ENCODE results near the gene NIBAN1. TPM values are rescaled to one million over a fixed set of nuclear protein-coding genes. Genes with fewer than 3 reads are reported as not detected.

The NIBAN1 gene
- total and polyA plus RNA-seq, 9 of the 15 experiments (the other 6 are each of a cell fraction or from before 2014, with no cell fraction given) = 1.5 to 26.6 (median 16.2) TPM

DNA sequence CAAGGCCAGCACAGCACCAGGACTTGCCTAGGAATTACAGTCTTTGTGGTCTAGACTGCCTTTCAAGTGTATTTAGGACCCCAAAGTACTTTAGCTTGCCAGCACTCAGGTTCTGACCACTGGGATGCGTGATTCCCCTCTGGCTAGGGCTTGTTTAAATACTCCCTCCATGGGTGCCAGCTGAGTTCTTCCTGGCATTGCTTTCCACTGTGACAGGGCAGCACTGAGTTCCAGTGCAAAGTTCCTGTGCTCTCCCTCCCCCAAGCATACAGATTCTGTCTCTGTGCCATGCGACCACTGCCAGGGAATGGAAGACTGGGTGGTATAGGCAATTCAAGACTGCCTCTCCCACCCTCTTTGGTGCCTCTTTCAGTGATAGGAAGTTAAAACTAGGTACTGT, 45.9 kb downstream of the NIBAN1 start (continued):
- TF ChIP-seq, protein P1, sequence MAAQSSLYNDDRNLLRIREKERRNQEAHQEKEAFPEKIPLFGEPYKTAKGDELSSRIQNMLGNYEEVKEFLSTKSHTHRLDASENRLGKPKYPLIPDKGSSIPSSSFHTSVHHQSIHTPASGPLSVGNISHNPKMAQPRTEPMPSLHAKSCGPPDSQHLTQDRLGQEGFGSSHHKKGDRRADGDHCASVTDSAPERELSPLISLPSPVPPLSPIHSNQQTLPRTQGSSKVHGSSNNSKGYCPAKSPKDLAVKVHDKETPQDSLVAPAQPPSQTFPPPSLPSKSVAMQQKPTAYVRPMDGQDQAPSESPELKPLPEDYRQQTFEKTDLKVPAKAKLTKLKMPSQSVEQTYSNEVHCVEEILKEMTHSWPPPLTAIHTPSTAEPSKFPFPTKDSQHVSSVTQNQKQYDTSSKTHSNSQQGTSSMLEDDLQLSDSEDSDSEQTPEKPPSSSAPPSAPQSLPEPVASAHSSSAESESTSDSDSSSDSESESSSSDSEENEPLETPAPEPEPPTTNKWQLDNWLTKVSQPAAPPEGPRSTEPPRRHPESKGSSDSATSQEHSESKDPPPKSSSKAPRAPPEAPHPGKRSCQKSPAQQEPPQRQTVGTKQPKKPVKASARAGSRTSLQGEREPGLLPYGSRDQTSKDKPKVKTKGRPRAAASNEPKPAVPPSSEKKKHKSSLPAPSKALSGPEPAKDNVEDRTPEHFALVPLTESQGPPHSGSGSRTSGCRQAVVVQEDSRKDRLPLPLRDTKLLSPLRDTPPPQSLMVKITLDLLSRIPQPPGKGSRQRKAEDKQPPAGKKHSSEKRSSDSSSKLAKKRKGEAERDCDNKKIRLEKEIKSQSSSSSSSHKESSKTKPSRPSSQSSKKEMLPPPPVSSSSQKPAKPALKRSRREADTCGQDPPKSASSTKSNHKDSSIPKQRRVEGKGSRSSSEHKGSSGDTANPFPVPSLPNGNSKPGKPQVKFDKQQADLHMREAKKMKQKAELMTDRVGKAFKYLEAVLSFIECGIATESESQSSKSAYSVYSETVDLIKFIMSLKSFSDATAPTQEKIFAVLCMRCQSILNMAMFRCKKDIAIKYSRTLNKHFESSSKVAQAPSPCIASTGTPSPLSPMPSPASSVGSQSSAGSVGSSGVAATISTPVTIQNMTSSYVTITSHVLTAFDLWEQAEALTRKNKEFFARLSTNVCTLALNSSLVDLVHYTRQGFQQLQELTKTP (IDR thresholded peaks at IDR 0.05; ENCODE audit: low read depth in 1 of 2, partially characterized antibody in 2 of 2) = no peak
- no peak for TF ChIP-seq KAT8 (IDR thresholded peaks at IDR 0.05; ENCODE audit: low read depth)

Small RNA genes lying within 50 kb of the gene (small RNA-seq; reads per million reads assigned to genes)
- 0.26 reads per million for gene RNA5SP72

Other genes with a start within 250 kb of the NIBAN1 start
- gene EDEM3, start 219.7 kb downstream of the NIBAN1 start, total RNA-seq (2014; rRNA removed) = 27.9 and 30.9 TPM in 2 replicates
- gene EDEM3, start 219.7 kb downstream of the NIBAN1 start, total RNA-seq (2014; rRNA removed; fragmentation: Illumina TruSeq; extraction: Trizol) = 46.6 and 47.9 TPM in 2 replicates
- gene EDEM3, start 219.7 kb downstream of the NIBAN1 start, total RNA-seq (2015; rRNA removed; fragmentation: Illumina TruSeq; extraction: Trizol) = 40.9 and 45.9 TPM in 2 replicates
- 30.7 and 40.3 TPM in 2 replicates for gene EDEM3, start 219.7 kb downstream of the NIBAN1 start, total RNA-seq (2021)
- 27.3 and 28.0 TPM in 2 replicates for gene EDEM3, start 219.7 kb downstream of the NIBAN1 start, polyA plus RNA-seq (2011; rRNA removed)
- gene EDEM3, start 219.7 kb downstream of the NIBAN1 start, polyA plus RNA-seq (2014; fragmentation: Illumina TruSeq; extraction: Trizol) = 22.3 and 31.6 TPM in 2 replicates
- gene EDEM3, start 219.7 kb downstream of the NIBAN1 start, polyA plus RNA-seq (2014; fragmentation: Nextera tagmentation; extraction: Ambion mirVana) = 10 to 100 TPM; 15.8 to 18.5 TPM
- 16.6 and 19.5 TPM in 2 replicates for gene EDEM3, start 219.7 kb downstream of the NIBAN1 start, polyA plus RNA-seq (2014; rRNA removed)
- gene RNF2, start 71.0 kb upstream of the NIBAN1 start, total RNA-seq (2014; rRNA removed) = 16.1 and 16.2 TPM in 2 replicates
- 33.1 and 39.8 TPM in 2 replicates for gene RNF2, start 71.0 kb upstream of the NIBAN1 start, total RNA-seq (2014; rRNA removed; fragmentation: Illumina TruSeq; extraction: Trizol)
- gene RNF2, start 71.0 kb upstream of the NIBAN1 start, total RNA-seq (2015; rRNA removed; fragmentation: Illumina TruSeq; extraction: Trizol) = 29.7 and 32.9 TPM in 2 replicates
- 36.4 and 40.0 TPM in 2 replicates for gene RNF2, start 71.0 kb upstream of the NIBAN1 start, total RNA-seq (2021)
- 56.6 and 66.5 TPM in 2 replicates for gene RNF2, start 71.0 kb upstream of the NIBAN1 start, polyA plus RNA-seq (2011; rRNA removed)
- 49.7 and 53.3 TPM in 2 replicates for gene RNF2, start 71.0 kb upstream of the NIBAN1 start, polyA plus RNA-seq (2014; fragmentation: Illumina TruSeq; extraction: Trizol)
- 1 to 10 TPM; 7.1 to 7.9 TPM for gene RNF2, start 71.0 kb upstream of the NIBAN1 start, polyA plus RNA-seq (2014; fragmentation: Nextera tagmentation; extraction: Ambion mirVana)
- 23.9 TPM in 2 replicates for gene RNF2, start 71.0 kb upstream of the NIBAN1 start, polyA plus RNA-seq (2014; rRNA removed)
- 22.1 and 29.3 TPM in 2 replicates for gene TRMT1L, start 182.4 kb upstream of the NIBAN1 start, total RNA-seq (2014; rRNA removed)
- gene TRMT1L, start 182.4 kb upstream of the NIBAN1 start, total RNA-seq (2014; rRNA removed; fragmentation: Illumina TruSeq; extraction: Trizol) = 36.8 and 39.4 TPM in 2 replicates
- gene TRMT1L, start 182.4 kb upstream of the NIBAN1 start, total RNA-seq (2015; rRNA removed; fragmentation: Illumina TruSeq; extraction: Trizol) = 35.3 and 42.2 TPM in 2 replicates
- gene TRMT1L, start 182.4 kb upstream of the NIBAN1 start, total RNA-seq (2021) = 29.2 and 32.9 TPM in 2 replicates
- gene TRMT1L, start 182.4 kb upstream of the NIBAN1 start, polyA plus RNA-seq (2011; rRNA removed) = 61.5 and 88.9 TPM in 2 replicates
- gene TRMT1L, start 182.4 kb upstream of the NIBAN1 start, polyA plus RNA-seq (2014; fragmentation: Illumina TruSeq; extraction: Trizol) = 36.8 and 45.4 TPM in 2 replicates
- gene TRMT1L, start 182.4 kb upstream of the NIBAN1 start, polyA plus RNA-seq (2014; fragmentation: Nextera tagmentation; extraction: Ambion mirVana) = 1 to 10 TPM; 6.4 to 7.9 TPM
- gene TRMT1L, start 182.4 kb upstream of the NIBAN1 start, polyA plus RNA-seq (2014; rRNA removed) = 22.1 and 23.3 TPM in 2 replicates
- gene SWT1, start 182.7 kb upstream of the NIBAN1 start, total RNA-seq (2014; rRNA removed) = 1.5 and 1.6 TPM in 2 replicates
- 3.1 and 3.9 TPM in 2 replicates for gene SWT1, start 182.7 kb upstream of the NIBAN1 start, total RNA-seq (2014; rRNA removed; fragmentation: Illumina TruSeq; extraction: Trizol)
- gene SWT1, start 182.7 kb upstream of the NIBAN1 start, total RNA-seq (2015; rRNA removed; fragmentation: Illumina TruSeq; extraction: Trizol) = 2.7 and 2.9 TPM in 2 replicates
- gene SWT1, start 182.7 kb upstream of the NIBAN1 start, total RNA-seq (2021) = 2.2 TPM in 2 replicates
- gene SWT1, start 182.7 kb upstream of the NIBAN1 start, polyA plus RNA-seq (2011; rRNA removed) = 2.9 and 3.4 TPM in 2 replicates
- 1.9 and 2.3 TPM in 2 replicates for gene SWT1, start 182.7 kb upstream of the NIBAN1 start, polyA plus RNA-seq (2014; fragmentation: Illumina TruSeq; extraction: Trizol)
- 1 to 10 TPM; 1.5 to 2.3 TPM for gene SWT1, start 182.7 kb upstream of the NIBAN1 start, polyA plus RNA-seq (2014; fragmentation: Nextera tagmentation; extraction: Ambion mirVana)
- gene SWT1, start 182.7 kb upstream of the NIBAN1 start, polyA plus RNA-seq (2014; rRNA removed) = 1.6 and 2.0 TPM in 2 replicates

Measured in K562 (cell line).